WTC11 (cell line): ENCODE results near the gene ADGRL2. TPM values are rescaled to one million over a fixed set of nuclear protein-coding genes. Genes with fewer than 3 reads are reported as not detected.

ENCODE experiments used
- ATAC-seq: fragments of 200-7000 bp; cut with Tn5 transposase; 2 replicates; pipeline ENCODE4 v1.10.0; 2021; ENCODE audit warnings: mild to moderate bottlenecking, moderate library complexity
- CTCF ChIA-PET: fragments of 300-600 bp; sonication (Branson Sonifier 250); formaldehyde crosslinking; loops from one replicate; lab custom pipeline; 2021; ENCODE audit warnings: antibody characterized with exemption; lab: Charles Lee
- POLR2A ChIA-PET: fragments of 350-600 bp; sonication (Branson Sonifier 250); formaldehyde crosslinking; loops from one replicate; lab custom pipeline; 2021; ENCODE audit warnings: antibody characterized with exemption; lab: Charles Lee
- DNase-seq: peaks from one replicate; pipeline ENCODE4 v3.0.0; 2021; ENCODE audit warnings: low spot score
- H3K27ac Mint-ChIP-seq: 2 replicates; pipeline ENCODE4 v1.8.0; 2021; ENCODE audit warnings: mixed read lengths
- H3K27me3 Mint-ChIP-seq: 2 replicates; pipeline ENCODE4 v1.8.0; 2021; ENCODE audit warnings: low read depth, mild to moderate bottlenecking, moderate library complexity, mixed read lengths
- H3K36me3 Mint-ChIP-seq: 2 replicates; pipeline ENCODE4 v1.8.0; 2021; ENCODE audit warnings: mixed read lengths
- H3K4me1 Mint-ChIP-seq: 2 replicates; pipeline ENCODE4 v1.8.0; 2022; ENCODE audit warnings: mixed read lengths
- H3K4me3 Mint-ChIP-seq: 2 replicates; pipeline ENCODE4 v1.8.0; 2021; ENCODE audit warnings: mild to moderate bottlenecking, moderate library complexity, mixed read lengths
- H3K9me3 Mint-ChIP-seq: 2 replicates; pipeline ENCODE4 v1.8.0; 2021; ENCODE audit warnings: mixed read lengths
- ATF1 ChIP-seq: sonication (generic); formaldehyde crosslinking; IDR thresholded peaks from 2 replicates; pipeline ENCODE4 v1.8.1; 2023; ENCODE audit warnings: mild to moderate bottlenecking, moderate library complexity, missing genetic modification reagents
- CREB1 ChIP-seq: sonication (generic); formaldehyde crosslinking; IDR thresholded peaks from 2 replicates; pipeline ENCODE4 v1.8.0; 2023; ENCODE audit warnings: mild to moderate bottlenecking, missing genetic modification reagents
- ESRRA ChIP-seq: sonication (generic); formaldehyde crosslinking; IDR thresholded peaks from 2 replicates; pipeline ENCODE4 v1.8.1; 2022; ENCODE audit warnings: mild to moderate bottlenecking, missing genetic modification reagents, borderline replicate concordance
- FOXJ3 ChIP-seq: sonication (generic); formaldehyde crosslinking; IDR thresholded peaks from 2 replicates; pipeline ENCODE4 v1.9.0; 2021; ENCODE audit warnings: missing genetic modification reagents, mild to moderate bottlenecking, borderline replicate concordance
- FOXK1 ChIP-seq: sonication (generic); formaldehyde crosslinking; IDR thresholded peaks from 2 replicates; pipeline ENCODE4 v1.8.0; 2022; ENCODE audit warnings: mild to moderate bottlenecking, moderate library complexity, missing genetic modification reagents
- FOXP1 ChIP-seq: sonication (generic); formaldehyde crosslinking; IDR thresholded peaks from 2 replicates; pipeline ENCODE4 v1.8.0; 2022; ENCODE audit warnings: missing genetic modification reagents, mild to moderate bottlenecking, moderate library complexity, borderline replicate concordance
- GTF2I ChIP-seq: fragments of 250-450 bp; sonication (Bioruptor Pico); conservative IDR thresholded peaks from 2 replicates; pipeline ENCODE4 v1.4.0; 2021; ENCODE audit warnings: mild to moderate bottlenecking
- HMGA2 ChIP-seq: fragments of 250-450 bp; sonication (Bioruptor Pico); IDR thresholded peaks from 2 replicates; pipeline ENCODE4 v1.4.0; 2021; ENCODE audit warnings: mild to moderate bottlenecking, moderate library complexity
- KAT7 ChIP-seq: sonication (generic); formaldehyde crosslinking; IDR thresholded peaks from 2 replicates; pipeline ENCODE4 v1.8.1; 2023; ENCODE audit warnings: missing genetic modification reagents, mild to moderate bottlenecking, borderline replicate concordance
- MXD4 ChIP-seq: fragments of 250-450 bp; sonication (Bioruptor Pico); IDR thresholded peaks from 2 replicates; pipeline ENCODE4 v1.8.0; 2021; ENCODE audit warnings: mild to moderate bottlenecking, moderate library complexity, borderline replicate concordance
- NR2C2 ChIP-seq: sonication (generic); formaldehyde crosslinking; IDR thresholded peaks from 2 replicates; pipeline ENCODE4 v1.8.0; 2022; ENCODE audit warnings: mild to moderate bottlenecking, missing genetic modification reagents
- OVOL2 ChIP-seq: fragments of 250-450 bp; sonication (Bioruptor Pico); IDR thresholded peaks from 2 replicates; pipeline ENCODE4 v1.9.0; 2021; ENCODE audit warnings: mild to moderate bottlenecking, borderline replicate concordance
- RORB ChIP-seq: fragments of 250-450 bp; sonication (Bioruptor Pico); IDR thresholded peaks from 2 replicates; pipeline ENCODE4 v1.9.0; 2021; ENCODE audit warnings: mild to moderate bottlenecking
- SMAD4 ChIP-seq: sonication (generic); formaldehyde crosslinking; IDR thresholded peaks from 2 replicates; pipeline ENCODE4 v1.8.0; 2022; ENCODE audit warnings: mild to moderate bottlenecking, missing genetic modification reagents
- TEAD4 ChIP-seq: sonication (generic); formaldehyde crosslinking; IDR thresholded peaks from 2 replicates; pipeline ENCODE4 v1.8.0; 2022; ENCODE audit warnings: mild to moderate bottlenecking, missing genetic modification reagents
- ZNF138 ChIP-seq: sonication (generic); formaldehyde crosslinking; conservative IDR thresholded peaks from 2 replicates; pipeline ENCODE4 v1.8.1; 2022; ENCODE audit warnings: mild to moderate bottlenecking, moderate library complexity, missing genetic modification reagents
- total RNA-seq: library from RNA; stranded (reverse); gene quantifications from 3 replicates; pipeline ENCODE4 v1.2.3, GENCODE V29; 2021
- TF ChIP-seq, protein P1 (sequence below): fragments of 250-450 bp; sonication (Bioruptor Pico); IDR thresholded peaks from 2 replicates; pipeline ENCODE4 v1.9.0; 2021; ENCODE audit warnings: mild to moderate bottlenecking
- TF ChIP-seq, protein P2 (sequence below): sonication (generic); formaldehyde crosslinking; IDR thresholded peaks from 2 replicates; pipeline ENCODE4 v1.8.0; 2022; ENCODE audit warnings: mild to moderate bottlenecking, missing genetic modification reagents
- TF ChIP-seq, protein P3 (sequence below): sonication (generic); formaldehyde crosslinking; IDR thresholded peaks from 2 replicates; pipeline ENCODE4 v1.8.1; 2022; ENCODE audit warnings: mild to moderate bottlenecking, moderate library complexity, missing genetic modification reagents
- TF ChIP-seq, protein P4 (sequence below): fragments of 250-450 bp; sonication (Bioruptor Pico); IDR thresholded peaks from 2 replicates; pipeline ENCODE4 v2.1.2; 2022; ENCODE audit warnings: mild to moderate bottlenecking, moderate library complexity
- TF ChIP-seq, protein P5 (sequence below): fragments of 250-450 bp; sonication (Bioruptor Pico); IDR thresholded peaks from 2 replicates; pipeline ENCODE4 v1.9.0; 2021; ENCODE audit warnings: mild to moderate bottlenecking
- TF ChIP-seq, protein P6 (sequence below): sonication (generic); formaldehyde crosslinking; IDR thresholded peaks from 2 replicates; pipeline ENCODE4 v1.8.1; 2023; ENCODE audit warnings: mild to moderate bottlenecking, moderate library complexity, missing genetic modification reagents

ADGRL2 gene
- total RNA-seq, 1 experiment from 2014 or later = 71.6 TPM

DNA sequence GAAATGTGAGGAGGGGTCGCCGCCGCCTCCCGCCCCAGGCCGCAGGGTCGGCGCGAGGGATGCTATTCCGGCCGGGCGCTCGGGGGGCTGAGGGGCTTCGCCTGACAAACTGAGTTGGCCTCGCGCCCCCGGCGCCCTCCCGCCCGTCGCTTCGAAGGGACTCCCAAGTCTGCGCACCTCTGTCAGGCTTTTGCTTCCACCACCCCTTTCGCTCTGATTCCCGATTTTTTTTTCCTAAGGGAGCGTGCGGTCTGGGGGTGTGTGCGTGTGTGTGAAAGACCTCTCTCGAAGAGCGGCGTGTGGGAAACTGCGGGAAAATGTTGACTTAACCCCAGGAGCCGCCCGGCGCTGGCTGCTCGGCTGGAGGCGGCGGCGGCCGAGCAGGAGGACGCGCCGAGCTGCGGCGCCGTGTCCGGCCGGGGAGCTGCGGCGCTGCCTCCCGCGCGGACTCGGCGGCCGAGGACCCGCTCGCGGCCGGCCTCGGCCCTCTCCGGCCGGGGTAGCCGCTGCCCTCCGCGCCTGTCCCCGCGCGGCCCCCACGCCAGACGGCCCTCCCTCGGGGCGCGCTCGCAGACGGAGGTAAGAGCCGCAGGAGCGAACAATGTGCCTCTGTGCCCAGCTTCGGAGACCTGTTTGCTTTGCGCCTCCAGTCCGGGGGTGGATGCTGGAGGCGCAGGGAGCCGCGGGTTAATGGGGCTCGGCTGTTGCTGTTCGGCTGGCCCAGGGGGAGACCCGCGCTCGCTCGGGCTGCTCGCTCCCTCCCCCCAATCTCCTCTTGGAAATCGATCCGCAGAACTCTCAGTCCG, 1.1 kb downstream of the ADGRL2 start:
- no peaks in the 10 kb centered on the region for H3K9me3 Mint-ChIP-seq
- H3K4me1 Mint-ChIP-seq = peaks cover 55% of the 10 kb centered on the region
- ATAC-seq (no peak), DNase-seq (peak; percentile 38)
- no peaks in the 10 kb centered on the region for H3K36me3 Mint-ChIP-seq
- ChIA-PET CTCF (interaction anchor here (1.4 to 2.8 kb wide), 3 partner anchors 11 to 387 kb away, joined by 3 to 11 read pairs (median 6); no protein-coding TSS in a partner anchor), POLR2A (interaction anchor here (0.9 to 1.2 kb wide), 3 partner anchors 177 to 564 kb away, joined by 3 read pairs; no protein-coding TSS in a partner anchor)
- H3K27me3 Mint-ChIP-seq = no peaks in the 10 kb centered on the region
- H3K27ac Mint-ChIP-seq = no peak overlapping the region
- peak overlapping the region; percentile 97 for H3K4me3 Mint-ChIP-seq
- TF ChIP-seq, protein P1, sequence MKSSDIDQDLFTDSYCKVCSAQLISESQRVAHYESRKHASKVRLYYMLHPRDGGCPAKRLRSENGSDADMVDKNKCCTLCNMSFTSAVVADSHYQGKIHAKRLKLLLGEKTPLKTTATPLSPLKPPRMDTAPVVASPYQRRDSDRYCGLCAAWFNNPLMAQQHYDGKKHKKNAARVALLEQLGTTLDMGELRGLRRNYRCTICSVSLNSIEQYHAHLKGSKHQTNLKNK = no peak
- TF ChIP-seq ATF1 = no peak
- no peak for TF ChIP-seq MXD4
- TF ChIP-seq CREB1 = no peak
- TF ChIP-seq, protein P2, sequence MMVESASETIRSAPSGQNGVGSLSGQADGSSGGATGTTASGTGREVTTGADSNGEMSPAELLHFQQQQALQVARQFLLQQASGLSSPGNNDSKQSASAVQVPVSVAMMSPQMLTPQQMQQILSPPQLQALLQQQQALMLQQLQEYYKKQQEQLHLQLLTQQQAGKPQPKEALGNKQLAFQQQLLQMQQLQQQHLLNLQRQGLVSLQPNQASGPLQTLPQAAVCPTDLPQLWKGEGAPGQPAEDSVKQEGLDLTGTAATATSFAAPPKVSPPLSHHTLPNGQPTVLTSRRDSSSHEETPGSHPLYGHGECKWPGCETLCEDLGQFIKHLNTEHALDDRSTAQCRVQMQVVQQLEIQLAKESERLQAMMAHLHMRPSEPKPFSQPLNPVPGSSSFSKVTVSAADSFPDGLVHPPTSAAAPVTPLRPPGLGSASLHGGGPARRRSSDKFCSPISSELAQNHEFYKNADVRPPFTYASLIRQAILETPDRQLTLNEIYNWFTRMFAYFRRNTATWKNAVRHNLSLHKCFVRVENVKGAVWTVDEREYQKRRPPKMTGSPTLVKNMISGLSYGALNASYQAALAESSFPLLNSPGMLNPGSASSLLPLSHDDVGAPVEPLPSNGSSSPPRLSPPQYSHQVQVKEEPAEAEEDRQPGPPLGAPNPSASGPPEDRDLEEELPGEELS (CRISPR knock-in tag) = 0 out of 2 replicates have a peak, but pooled peaks have one; percentile 18
- 0 out of 2 replicates have a peak, but pooled peaks have one; percentile 11 for TF ChIP-seq FOXK1
- no peak for TF ChIP-seq GTF2I

DNA sequence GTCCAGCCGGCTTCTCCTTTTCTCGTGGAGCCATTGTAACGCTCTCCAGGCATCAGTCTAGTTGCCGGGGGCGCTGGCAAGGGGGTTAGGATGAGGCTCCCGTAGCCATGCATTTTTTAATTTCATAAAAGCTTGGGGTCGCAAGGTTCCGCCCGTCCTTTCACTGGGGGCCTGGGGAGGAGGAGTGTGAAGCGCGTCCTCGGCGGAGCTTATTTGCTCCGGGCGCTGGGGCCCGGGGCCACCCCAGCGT, 1.6 kb downstream of the ADGRL2 start:
- POLR2A ChIA-PET = no interaction called here
- TF ChIP-seq FOXP1 = no peak
- TF ChIP-seq, protein P3, sequence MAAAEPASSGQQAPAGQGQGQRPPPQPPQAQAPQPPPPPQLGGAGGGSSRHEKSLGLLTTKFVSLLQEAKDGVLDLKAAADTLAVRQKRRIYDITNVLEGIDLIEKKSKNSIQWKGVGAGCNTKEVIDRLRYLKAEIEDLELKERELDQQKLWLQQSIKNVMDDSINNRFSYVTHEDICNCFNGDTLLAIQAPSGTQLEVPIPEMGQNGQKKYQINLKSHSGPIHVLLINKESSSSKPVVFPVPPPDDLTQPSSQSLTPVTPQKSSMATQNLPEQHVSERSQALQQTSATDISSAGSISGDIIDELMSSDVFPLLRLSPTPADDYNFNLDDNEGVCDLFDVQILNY = no peak
- TF ChIP-seq TEAD4 = no peak
- TF ChIP-seq, protein P4, sequence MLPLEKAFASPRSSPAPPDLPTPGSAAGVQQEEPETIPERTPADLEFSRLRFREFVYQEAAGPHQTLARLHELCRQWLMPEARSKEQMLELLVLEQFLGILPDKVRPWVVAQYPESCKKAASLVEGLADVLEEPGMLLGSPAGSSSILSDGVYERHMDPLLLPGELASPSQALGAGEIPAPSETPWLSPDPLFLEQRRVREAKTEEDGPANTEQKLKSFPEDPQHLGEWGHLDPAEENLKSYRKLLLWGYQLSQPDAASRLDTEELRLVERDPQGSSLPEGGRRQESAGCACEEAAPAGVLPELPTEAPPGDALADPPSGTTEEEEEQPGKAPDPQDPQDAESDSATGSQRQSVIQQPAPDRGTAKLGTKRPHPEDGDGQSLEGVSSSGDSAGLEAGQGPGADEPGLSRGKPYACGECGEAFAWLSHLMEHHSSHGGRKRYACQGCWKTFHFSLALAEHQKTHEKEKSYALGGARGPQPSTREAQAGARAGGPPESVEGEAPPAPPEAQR (CRISPR knock-in tag) = no peak
- TF ChIP-seq FOXJ3 (CRISPR knock-in tag) = no peak
- no peak for TF ChIP-seq SMAD4 (CRISPR knock-in tag)
- no peak for TF ChIP-seq RORB (CRISPR knock-in tag)
- 0 out of 2 replicates have a peak, but pooled peaks have one; percentile 19 for TF ChIP-seq HMGA2 (CRISPR knock-in tag)
- no peak for TF ChIP-seq ESRRA (CRISPR knock-in tag)
- TF ChIP-seq ZNF138 (CRISPR knock-in tag) = no peak
- TF ChIP-seq, protein P5, sequence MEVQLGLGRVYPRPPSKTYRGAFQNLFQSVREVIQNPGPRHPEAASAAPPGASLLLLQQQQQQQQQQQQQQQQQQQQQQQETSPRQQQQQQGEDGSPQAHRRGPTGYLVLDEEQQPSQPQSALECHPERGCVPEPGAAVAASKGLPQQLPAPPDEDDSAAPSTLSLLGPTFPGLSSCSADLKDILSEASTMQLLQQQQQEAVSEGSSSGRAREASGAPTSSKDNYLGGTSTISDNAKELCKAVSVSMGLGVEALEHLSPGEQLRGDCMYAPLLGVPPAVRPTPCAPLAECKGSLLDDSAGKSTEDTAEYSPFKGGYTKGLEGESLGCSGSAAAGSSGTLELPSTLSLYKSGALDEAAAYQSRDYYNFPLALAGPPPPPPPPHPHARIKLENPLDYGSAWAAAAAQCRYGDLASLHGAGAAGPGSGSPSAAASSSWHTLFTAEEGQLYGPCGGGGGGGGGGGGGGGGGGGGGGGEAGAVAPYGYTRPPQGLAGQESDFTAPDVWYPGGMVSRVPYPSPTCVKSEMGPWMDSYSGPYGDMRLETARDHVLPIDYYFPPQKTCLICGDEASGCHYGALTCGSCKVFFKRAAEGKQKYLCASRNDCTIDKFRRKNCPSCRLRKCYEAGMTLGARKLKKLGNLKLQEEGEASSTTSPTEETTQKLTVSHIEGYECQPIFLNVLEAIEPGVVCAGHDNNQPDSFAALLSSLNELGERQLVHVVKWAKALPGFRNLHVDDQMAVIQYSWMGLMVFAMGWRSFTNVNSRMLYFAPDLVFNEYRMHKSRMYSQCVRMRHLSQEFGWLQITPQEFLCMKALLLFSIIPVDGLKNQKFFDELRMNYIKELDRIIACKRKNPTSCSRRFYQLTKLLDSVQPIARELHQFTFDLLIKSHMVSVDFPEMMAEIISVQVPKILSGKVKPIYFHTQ = no peak
- no peak for TF ChIP-seq OVOL2
- TF ChIP-seq, protein P6, sequence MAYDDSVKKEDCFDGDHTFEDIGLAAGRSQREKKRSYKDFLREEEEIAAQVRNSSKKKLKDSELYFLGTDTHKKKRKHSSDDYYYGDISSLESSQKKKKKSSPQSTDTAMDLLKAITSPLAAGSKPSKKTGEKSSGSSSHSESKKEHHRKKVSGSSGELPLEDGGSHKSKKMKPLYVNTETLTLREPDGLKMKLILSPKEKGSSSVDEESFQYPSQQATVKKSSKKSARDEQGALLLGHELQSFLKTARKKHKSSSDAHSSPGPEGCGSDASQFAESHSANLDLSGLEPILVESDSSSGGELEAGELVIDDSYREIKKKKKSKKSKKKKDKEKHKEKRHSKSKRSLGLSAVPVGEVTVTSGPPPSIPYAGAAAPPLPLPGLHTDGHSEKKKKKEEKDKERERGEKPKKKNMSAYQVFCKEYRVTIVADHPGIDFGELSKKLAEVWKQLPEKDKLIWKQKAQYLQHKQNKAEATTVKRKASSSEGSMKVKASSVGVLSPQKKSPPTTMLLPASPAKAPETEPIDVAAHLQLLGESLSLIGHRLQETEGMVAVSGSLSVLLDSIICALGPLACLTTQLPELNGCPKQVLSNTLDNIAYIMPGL (CRISPR knock-in tag) = 0 out of 2 replicates have a peak, but pooled peaks have one; percentile 60
- TF ChIP-seq NR2C2 = no peak
- TF ChIP-seq KAT7 (CRISPR knock-in tag) = no peak
- peak overlapping the region; percentile 87 for H3K4me3 Mint-ChIP-seq
- DNase-seq (no peak), ATAC-seq (no peak)
- CTCF ChIA-PET = interaction anchor here (1.4 to 2.8 kb wide), 4 partner anchors 10 to 388 kb away, joined by 3 to 11 read pairs (median 6); no protein-coding TSS in a partner anchor
- H3K36me3 Mint-ChIP-seq = no peaks in the 10 kb centered on the region
- H3K4me1 Mint-ChIP-seq = peaks cover 53% of the 10 kb centered on the region
- no peaks in the 10 kb centered on the region for H3K9me3 Mint-ChIP-seq
- no peak overlapping the region for H3K27ac Mint-ChIP-seq
- H3K27me3 Mint-ChIP-seq = no peaks in the 10 kb centered on the region
